Stimulated activated CD8-positive, alpha-beta memory T cell treated with anti-CD3 and anti-CD28 coated beads, Interleukin-12 subunit alpha, Interleukin-12 subunit beta, amount 100 ng/mL, for 24 hours (primary cell): ENCODE results near the gene GALNT18.

ENCODE experiments used
- DNase-seq: peaks from one replicate; pipeline ENCODE4 v3.0.0-alpha.2; 2020; ENCODE audit errors: extremely low read depth

The GALNT18 gene

GRCh38 chr11:11436715-11437313, 185.0 kb downstream of the GALNT18 start:
- no peak for DNase-seq

GRCh38 chr11:11435635-11436034, 186.2 kb downstream of the GALNT18 start:
- no peak for DNase-seq

- no peak for DNase-seq
Measured at GRCh38 chr11:11433960-11434359, 187.8 kb downstream of the GALNT18 start.

- DNase-seq = no peak
Measured at GRCh38 chr11:11432621-11433319, 189.0 kb downstream of the GALNT18 start.

- DNase-seq = no peak
Measured at GRCh38 chr11:11430431-11430830, 191.4 kb downstream of the GALNT18 start.

GRCh38 chr11:11428714-11429113, 193.1 kb downstream of the GALNT18 start:
- DNase-seq = no peak

GRCh38 chr11:11427542-11427941, 194.3 kb downstream of the GALNT18 start:
- no peak for DNase-seq

GRCh38 chr11:11427140-11427539, 194.7 kb downstream of the GALNT18 start:
- no peak for DNase-seq

GRCh38 chr11:11426226-11426952, 195.4 kb downstream of the GALNT18 start:
- no peak for DNase-seq

GRCh38 chr11:11425806-11426205, 196.0 kb downstream of the GALNT18 start:
- DNase-seq = no peak

- no peak for DNase-seq
Measured at GRCh38 chr11:11424688-11425087, 197.1 kb downstream of the GALNT18 start.

GRCh38 chr11:11422411-11423128, 199.2 kb downstream of the GALNT18 start:
- no peak for DNase-seq

- no peak for DNase-seq
Measured at GRCh38 chr11:11421509-11421908, 200.3 kb downstream of the GALNT18 start.

- DNase-seq = no peak
Measured at GRCh38 chr11:11420899-11421285, 200.9 kb downstream of the GALNT18 start.

GRCh38 chr11:11420191-11420898, 201.5 kb downstream of the GALNT18 start:
- no peak for DNase-seq

- DNase-seq = no peak
Measured at GRCh38 chr11:11419747-11420146, 202.1 kb downstream of the GALNT18 start.

GRCh38 chr11:11416917-11417316, 204.9 kb downstream of the GALNT18 start:
- no peak for DNase-seq

- no peak for DNase-seq
Measured at GRCh38 chr11:11416502-11416901, 205.3 kb downstream of the GALNT18 start.

- DNase-seq = no peak
Measured at GRCh38 chr11:11415901-11416300, 205.9 kb downstream of the GALNT18 start.

GRCh38 chr11:11414996-11415395, 206.8 kb downstream of the GALNT18 start:
- DNase-seq = no peak

- DNase-seq = no peak
Measured at GRCh38 chr11:11413776-11414175, 208.0 kb downstream of the GALNT18 start.
